HepG2 (cell line): Measurements from ENCODE around the gene CGA. TPM values are rescaled to one million over a fixed set of nuclear protein-coding genes. Genes with fewer than 3 reads are reported as not detected.

ENCODE experiments used
- ATAC-seq: fragments of 200-7000 bp; cut with Tn5 transposase; 3 replicates; pipeline ENCODE4 v1.9.1; 2020; ENCODE audit warnings: mild to moderate bottlenecking, moderate library complexity
- BruUV-seq: library from RNA; stranded (reverse); fragments of 400-500 nt; replicated peaks from 2 replicates; lab custom pipeline; 2021; lab: Mats Ljungman, UMichigan
- CTCF ChIA-PET: fragments of 300-600 bp; formaldehyde crosslinking; extraction: SDS; loops from one replicate; lab custom pipeline; 2021; ENCODE audit warnings: low total read pairs, inconsistent platforms, low intra/inter-chr PET ratio; lab: Yijun Ruan, JAX
- POLR2A ChIA-PET: fragments of 350-600 bp; sonication (Branson Sonifier 250); formaldehyde crosslinking; loops from one replicate; lab custom pipeline; 2020; ENCODE audit warnings: antibody characterized with exemption, inconsistent platforms; lab: Yijun Ruan, JAX
- DNase-seq: peaks from one replicate; pipeline ENCODE4 v3.0.0-alpha.2; 2015; ENCODE audit warnings: low spot score
- FAIRE-seq: peaks from 3 replicates; lab custom pipeline; 2011; peaks lifted over from hg19 to GRCh38; lab: Jason Lieb, UNC
- H2AFZ ChIP-seq: one replicate; pipeline ENCODE4 v1.6.1; 2011; ENCODE audit warnings: low read length, inconsistent platforms
- H3K27ac ChIP-seq: fragments of 300-600 bp; 3 replicates; pipeline ENCODE4 v1.8.0; 2011; ENCODE audit warnings: mixed run types, mild to moderate bottlenecking, mixed read lengths, low read length, inconsistent platforms; ENCODE audit not compliant: insufficient read depth; ENCODE audit errors: extremely low read length
- H3K27me3 ChIP-seq, 2 experiments: fragments of 200-600 bp in 1 of 2; 2 replicates in 1 of 2; 3 replicates in 1 of 2; pipeline versions ENCODE4 v1.6.0 to v1.8.0; 2011; ENCODE audit warnings: low read length in 2 of 2, mild to moderate bottlenecking in 2 of 2, moderate library complexity in 2 of 2, inconsistent platforms in 1 of 2; ENCODE audit not compliant: insufficient read depth in 2 of 2, control insufficient read depth in 1 of 2
- H3K36me3 ChIP-seq, 2 experiments: fragments of 200-600 bp in 1 of 2; replicated peaks in 1 of 2; 2 replicates in 1 of 2; 3 replicates in 1 of 2; pipeline versions ENCODE4 v1.5.1 to v1.8.0; 2011; ENCODE audit warnings: low read length in 2 of 2, inconsistent platforms in 1 of 2; ENCODE audit not compliant: insufficient read depth in 2 of 2, control insufficient read depth in 1 of 2
- H3K4me1 ChIP-seq: 2 replicates; pipeline ENCODE4 v1.5.1; 2012; ENCODE audit warnings: low read length, inconsistent platforms; ENCODE audit not compliant: insufficient read depth
- H3K4me2 ChIP-seq: 2 replicates; pipeline ENCODE4 v1.6.0; 2011; ENCODE audit warnings: low read depth, low read length, inconsistent platforms
- H3K4me3 ChIP-seq, 3 experiments: fragments of 200-600 bp in 1 of 3; sonication (generic), shearing (Covaris generic) in 1 of 3; replicated peaks in 1 of 3; 2 replicates each; pipeline ENCODE4 v1.5.1; 2011 to 2016; ENCODE audit warnings: low read length in 3 of 3, inconsistent platforms in 2 of 3, low read depth in 2 of 3, mild to moderate bottlenecking in 2 of 3, control low read depth in 1 of 3, mixed read lengths in 1 of 3; ENCODE audit not compliant: insufficient read depth in 1 of 3
- H3K79me2 ChIP-seq: one replicate; pipeline ENCODE4 v1.6.1; 2011; ENCODE audit warnings: low read length, inconsistent platforms; ENCODE audit not compliant: insufficient read depth
- H3K9ac ChIP-seq: 2 replicates; pipeline ENCODE4 v1.6.0; 2011; ENCODE audit warnings: mild to moderate bottlenecking, low read depth, low read length, inconsistent platforms; ENCODE audit not compliant: insufficient read depth
- H3K9me3 ChIP-seq: 2 replicates; pipeline ENCODE4 v1.5.1; 2012; ENCODE audit warnings: mild to moderate bottlenecking, low read length
- H4K20me1 ChIP-seq: 2 replicates; pipeline ENCODE4 v1.6.0; 2011; ENCODE audit warnings: inconsistent platforms, mild to moderate bottlenecking, low read length, moderate library complexity; ENCODE audit not compliant: insufficient read depth
- GTF3A ChIP-seq: sonication (generic); formaldehyde crosslinking; conservative IDR thresholded peaks from 2 replicates; pipeline ENCODE4 v1.4.0; 2020; ENCODE audit warnings: mild to moderate bottlenecking, missing genetic modification reagents
- KDM6A ChIP-seq: IDR thresholded peaks from 2 replicates; pipeline ENCODE4 v1.6.1; 2016; ENCODE audit warnings: low read depth
- KLF13 ChIP-seq: sonication (generic); formaldehyde crosslinking; IDR thresholded peaks from 2 replicates; pipeline ENCODE4 v1.4.0; 2020; ENCODE audit warnings: mild to moderate bottlenecking, missing genetic modification reagents
- MAFF ChIP-seq: IDR thresholded peaks from 2 replicates; pipeline ENCODE4 v1.6.1; 2011; ENCODE audit warnings: low read depth, low read length, improper control_type of control experiment
- SNRNP70 ChIP-seq: fragments of 200-400 bp; formaldehyde crosslinking; IDR thresholded peaks from 2 replicates; pipeline ENCODE4 v1.6.1; 2017; ENCODE audit warnings: mild to moderate bottlenecking, low read depth, low read length, moderate library complexity
- WGBS: methylation state at CpG from one replicate; pipeline ENCODE4 v1.1.6; 2017; ENCODE audit warnings: low lambda C conversion rate; 5-methylcytosine and 5-hydroxymethylcytosine counted together
- in situ Hi-C: cut with HindIII; loops from 2 replicates; pipeline ENCODE4 v1.10.0; 2017; ENCODE audit warnings: low pct_unique_long_range_greater_than_20kb; ENCODE audit not compliant: extremely low pct_ligation_motif_present
- intact Hi-C: fragments of 100-400 bp; cut with micrococcal nuclease; formaldehyde crosslinking; loops from one replicate; pipeline ENCODE4 v1.10.0; 2022; ENCODE audit not compliant: unreplicated experiment
- polyA plus RNA-seq, 8 experiments: library from polyadenylated mRNA; depleted of rRNA in 3 of 8; stranded (reverse) in 7 of 8; unstranded in 1 of 8; fragments of >200 nt; fragmentation: Illumina TruSeq in 4 of 8; extraction: Trizol in 4 of 8; gene quantifications; 2 replicates each; pipeline versions ENCODE4 v1.2.1 to v1.2.3, GENCODE V29; 2011 to 2016; ENCODE audit warnings: low read depth in 4 of 8, missing spikeins in 1 of 8, mixed read lengths in 1 of 8; ENCODE audit not compliant: insufficient read depth in 1 of 8
- total RNA-seq, 5 experiments: library from RNA; depleted of rRNA; stranded (reverse); fragments of >200 nt; fragmentation: Illumina TruSeq; extraction: Trizol; gene quantifications; 2 replicates each; pipeline ENCODE4 v1.2.3, GENCODE V29; 2016; ENCODE audit warnings: low read depth in 1 of 5
- TF ChIP-seq, protein P1 (sequence below): sonication (generic); formaldehyde crosslinking; IDR thresholded peaks from 2 replicates; pipeline ENCODE4 v1.5.0; 2020; ENCODE audit warnings: mild to moderate bottlenecking, missing genetic modification reagents, moderate library complexity
- TF ChIP-seq, protein P2 (sequence below): sonication (generic); formaldehyde crosslinking; IDR thresholded peaks from 2 replicates; pipeline ENCODE4 v1.8.1; 2023; ENCODE audit warnings: mild to moderate bottlenecking, missing genetic modification reagents
- TF ChIP-seq, protein P3 (sequence below): sonication (generic); formaldehyde crosslinking; IDR thresholded peaks from 2 replicates; pipeline ENCODE4 v1.5.1; 2020; ENCODE audit warnings: missing genetic modification reagents, mild to moderate bottlenecking, borderline replicate concordance

CGA gene
- total and polyA plus RNA-seq, 2 of the 13 experiments (the other 11 are each of a cell fraction or from before 2014, with no cell fraction given), result 0.09 TPM; not detected in 1

DNA sequence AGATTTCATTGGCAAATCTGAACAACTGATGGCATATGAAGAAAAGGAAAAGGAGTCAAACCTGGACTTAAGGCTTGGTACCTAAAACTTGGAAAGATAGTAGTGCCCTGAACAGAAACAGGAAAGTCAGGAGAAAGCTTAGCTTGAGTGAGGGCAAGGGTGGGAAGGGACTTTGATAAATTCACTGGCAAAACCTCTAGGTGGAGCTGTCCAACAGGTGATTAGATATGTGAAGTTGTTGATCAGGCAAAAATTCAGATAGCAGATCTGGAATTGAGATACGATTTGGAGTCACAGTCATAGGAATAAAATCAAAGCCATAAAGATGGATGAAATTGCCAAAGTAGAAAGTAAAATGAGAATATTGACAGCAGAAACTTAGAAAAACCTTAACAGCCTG, 44.3 kb upstream of the CGA start (continued):
- TF ChIP-seq, protein P1, sequence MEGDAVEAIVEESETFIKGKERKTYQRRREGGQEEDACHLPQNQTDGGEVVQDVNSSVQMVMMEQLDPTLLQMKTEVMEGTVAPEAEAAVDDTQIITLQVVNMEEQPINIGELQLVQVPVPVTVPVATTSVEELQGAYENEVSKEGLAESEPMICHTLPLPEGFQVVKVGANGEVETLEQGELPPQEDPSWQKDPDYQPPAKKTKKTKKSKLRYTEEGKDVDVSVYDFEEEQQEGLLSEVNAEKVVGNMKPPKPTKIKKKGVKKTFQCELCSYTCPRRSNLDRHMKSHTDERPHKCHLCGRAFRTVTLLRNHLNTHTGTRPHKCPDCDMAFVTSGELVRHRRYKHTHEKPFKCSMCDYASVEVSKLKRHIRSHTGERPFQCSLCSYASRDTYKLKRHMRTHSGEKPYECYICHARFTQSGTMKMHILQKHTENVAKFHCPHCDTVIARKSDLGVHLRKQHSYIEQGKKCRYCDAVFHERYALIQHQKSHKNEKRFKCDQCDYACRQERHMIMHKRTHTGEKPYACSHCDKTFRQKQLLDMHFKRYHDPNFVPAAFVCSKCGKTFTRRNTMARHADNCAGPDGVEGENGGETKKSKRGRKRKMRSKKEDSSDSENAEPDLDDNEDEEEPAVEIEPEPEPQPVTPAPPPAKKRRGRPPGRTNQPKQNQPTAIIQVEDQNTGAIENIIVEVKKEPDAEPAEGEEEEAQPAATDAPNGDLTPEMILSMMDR (CRISPR knock-in tag), result peak; percentile 80
- TF ChIP-seq GTF3A (CRISPR knock-in tag), result no peak
- TF ChIP-seq SNRNP70, result no peak
- TF ChIP-seq KDM6A (CRISPR knock-in tag), result no peak
- peak; percentile 74 for TF ChIP-seq MAFF
- TF ChIP-seq, all 625 proteins: peak for 8

DNA sequence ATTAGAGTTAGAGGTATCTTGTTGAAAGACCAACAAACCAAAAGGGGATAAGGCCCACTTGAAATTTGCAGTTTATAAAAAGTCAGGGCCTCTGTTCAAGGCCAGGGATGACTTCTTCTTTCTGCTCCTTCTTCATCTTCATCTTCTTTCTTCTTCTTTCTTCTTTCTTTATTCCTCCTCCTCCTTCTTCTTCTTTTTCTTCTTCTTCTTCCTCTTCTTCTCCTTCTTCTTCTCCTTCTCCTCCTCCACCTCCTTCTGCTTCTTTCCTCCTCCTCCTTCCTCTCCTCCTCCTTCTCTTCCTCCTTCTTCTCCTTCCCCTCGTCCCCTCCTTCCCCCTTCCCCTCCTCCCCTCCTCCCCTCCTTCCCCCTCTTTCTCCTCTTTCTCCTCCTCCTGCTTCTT, 42.1 kb upstream of the CGA start:
- H3K36me3 ChIP-seq, result no peaks in the 10 kb centered on the region
- H3K4me1 ChIP-seq, result peaks cover 10% of the 10 kb centered on the region; the same call in 1 of the 2 replicates
- no peaks in the 10 kb centered on the region for H3K27me3 ChIP-seq
- no peak overlapping the region for H2AFZ ChIP-seq
- in situ Hi-C loops, result loop anchor here (5.0 kb wide), 1 partner anchor 100 kb away; no protein-coding TSS in a partner anchor
- no peaks in the 10 kb centered on the region for H3K79me2 ChIP-seq
- DNase-seq, result no peak
- no peak overlapping the region for H3K9ac ChIP-seq
- no peak for ATAC-seq
- TF ChIP-seq, protein P2, sequence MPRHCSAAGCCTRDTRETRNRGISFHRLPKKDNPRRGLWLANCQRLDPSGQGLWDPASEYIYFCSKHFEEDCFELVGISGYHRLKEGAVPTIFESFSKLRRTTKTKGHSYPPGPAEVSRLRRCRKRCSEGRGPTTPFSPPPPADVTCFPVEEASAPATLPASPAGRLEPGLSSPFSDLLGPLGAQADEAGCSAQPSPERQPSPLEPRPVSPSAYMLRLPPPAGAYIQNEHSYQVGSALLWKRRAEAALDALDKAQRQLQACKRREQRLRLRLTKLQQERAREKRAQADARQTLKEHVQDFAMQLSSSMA (CRISPR knock-in tag), result no peak
- TF ChIP-seq, protein P3, sequence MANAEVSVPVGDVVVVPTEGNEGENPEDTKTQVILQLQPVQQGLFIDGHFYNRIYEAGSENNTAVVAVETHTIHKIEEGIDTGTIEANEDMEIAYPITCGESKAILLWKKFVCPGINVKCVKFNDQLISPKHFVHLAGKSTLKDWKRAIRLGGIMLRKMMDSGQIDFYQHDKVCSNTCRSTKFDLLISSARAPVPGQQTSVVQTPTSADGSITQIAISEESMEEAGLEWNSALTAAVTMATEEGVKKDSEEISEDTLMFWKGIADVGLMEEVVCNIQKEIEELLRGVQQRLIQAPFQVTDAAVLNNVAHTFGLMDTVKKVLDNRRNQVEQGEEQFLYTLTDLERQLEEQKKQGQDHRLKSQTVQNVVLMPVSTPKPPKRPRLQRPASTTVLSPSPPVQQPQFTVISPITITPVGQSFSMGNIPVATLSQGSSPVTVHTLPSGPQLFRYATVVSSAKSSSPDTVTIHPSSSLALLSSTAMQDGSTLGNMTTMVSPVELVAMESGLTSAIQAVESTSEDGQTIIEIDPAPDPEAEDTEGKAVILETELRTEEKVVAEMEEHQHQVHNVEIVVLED (CRISPR knock-in tag), result no peak
- TF ChIP-seq KLF13 (CRISPR knock-in tag), result no peak
- TF ChIP-seq, all 625 proteins: peak for 0
- no peak for FAIRE-seq
- no TSS peak for BruUV-seq
- no peak overlapping the region for H3K4me3 ChIP-seq
- intact Hi-C loops, result no loop called here
- H3K4me2 ChIP-seq, result no peak overlapping the region
- 2% methylated on average over 1 of the region's 1 CpG for WGBS
- ChIA-PET CTCF (no interaction called here), POLR2A (no interaction called here)
- H4K20me1 ChIP-seq, result no peaks in the 10 kb centered on the region
- no peaks in the 10 kb centered on the region for H3K9me3 ChIP-seq
- no peak overlapping the region for H3K27ac ChIP-seq
